HFFc6 (cell line): ENCODE measurements around the gene METTL1. TPM values are rescaled to one million over a fixed set of nuclear protein-coding genes. Genes with fewer than 3 reads are reported as not detected.
A peak's percentile ranks its signal among the peaks of the same experiment; 100 is the strongest.

Experiments
- DNase-seq: peaks from one replicate; pipeline ENCODE4 v3.0.0-alpha.2; 2018
- H3K27ac Mint-ChIP-seq: 2 replicates; pipeline ENCODE4 v1.8.0; 2020; ENCODE audit warnings: mild to moderate bottlenecking, mixed read lengths
- H3K27me3 Mint-ChIP-seq: 2 replicates; pipeline ENCODE4 v1.8.0; 2021; ENCODE audit warnings: mild to moderate bottlenecking, moderate library complexity, mixed read lengths; ENCODE audit not compliant: insufficient read depth
- H3K36me3 Mint-ChIP-seq: 2 replicates; pipeline ENCODE4 v1.8.0; 2021; ENCODE audit warnings: low read depth, mixed read lengths
- H3K4me1 Mint-ChIP-seq: 2 replicates; pipeline ENCODE4 v1.8.0; 2020; ENCODE audit warnings: low read depth, mixed read lengths
- H3K4me3 Mint-ChIP-seq: 2 replicates; pipeline ENCODE4 v1.8.0; 2020; ENCODE audit warnings: mild to moderate bottlenecking, moderate library complexity, mixed read lengths
- H3K9me3 Mint-ChIP-seq: 2 replicates; pipeline ENCODE4 v1.8.0; 2020; ENCODE audit warnings: mild to moderate bottlenecking, mixed read lengths
- total RNA-seq, 6 experiments: library from RNA; stranded (reverse); fragmentation: NEBNext Ultra II Directional; extraction: Animal tissue kit (Norgen Biotek cat#: 25700); gene quantifications; 2 replicates in 1 of 6; 3 replicates in 5 of 6; pipeline ENCODE4 v1.2.3, GENCODE V29; 2021
- TF ChIP-seq, protein P1 (sequence below): fragments of 200-600 bp; sonication (generic); IDR thresholded peaks from 2 replicates; pipeline ENCODE4 v1.5.0; 2021; ENCODE audit warnings: antibody characterized with exemption, mild to moderate bottlenecking

Gene METTL1
- total RNA-seq, 6 experiments from 2014 or later: 30.0 to 41.8 (median 36.0) TPM

- H3K4me3 Mint-ChIP-seq: peak within 1 kb of the TSS; percentile 98
- H3K27me3 Mint-ChIP-seq: peaks cover 26% of the 10 kb centered on the region
- H3K36me3 Mint-ChIP-seq: peaks cover 31% of the 10 kb centered on the region
- H3K4me1 Mint-ChIP-seq: peaks cover 37% of the 10 kb centered on the region
- DNase-seq: peak; percentile 100
- TF ChIP-seq, protein P1, sequence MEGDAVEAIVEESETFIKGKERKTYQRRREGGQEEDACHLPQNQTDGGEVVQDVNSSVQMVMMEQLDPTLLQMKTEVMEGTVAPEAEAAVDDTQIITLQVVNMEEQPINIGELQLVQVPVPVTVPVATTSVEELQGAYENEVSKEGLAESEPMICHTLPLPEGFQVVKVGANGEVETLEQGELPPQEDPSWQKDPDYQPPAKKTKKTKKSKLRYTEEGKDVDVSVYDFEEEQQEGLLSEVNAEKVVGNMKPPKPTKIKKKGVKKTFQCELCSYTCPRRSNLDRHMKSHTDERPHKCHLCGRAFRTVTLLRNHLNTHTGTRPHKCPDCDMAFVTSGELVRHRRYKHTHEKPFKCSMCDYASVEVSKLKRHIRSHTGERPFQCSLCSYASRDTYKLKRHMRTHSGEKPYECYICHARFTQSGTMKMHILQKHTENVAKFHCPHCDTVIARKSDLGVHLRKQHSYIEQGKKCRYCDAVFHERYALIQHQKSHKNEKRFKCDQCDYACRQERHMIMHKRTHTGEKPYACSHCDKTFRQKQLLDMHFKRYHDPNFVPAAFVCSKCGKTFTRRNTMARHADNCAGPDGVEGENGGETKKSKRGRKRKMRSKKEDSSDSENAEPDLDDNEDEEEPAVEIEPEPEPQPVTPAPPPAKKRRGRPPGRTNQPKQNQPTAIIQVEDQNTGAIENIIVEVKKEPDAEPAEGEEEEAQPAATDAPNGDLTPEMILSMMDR: no peak
- H3K27ac Mint-ChIP-seq: peak within 1 kb of the TSS; percentile 97
- no peaks in the 10 kb centered on the region for H3K9me3 Mint-ChIP-seq
Measured at GRCh38 chr12:57751788-57752667, 19.9 kb downstream of the METTL1 start, which contains the start of gene CDK4. TSS of gene CDK4 (minus strand) at chr12:57752310. CDS start at chr12:57751717, 593 bp downstream.

DNA sequence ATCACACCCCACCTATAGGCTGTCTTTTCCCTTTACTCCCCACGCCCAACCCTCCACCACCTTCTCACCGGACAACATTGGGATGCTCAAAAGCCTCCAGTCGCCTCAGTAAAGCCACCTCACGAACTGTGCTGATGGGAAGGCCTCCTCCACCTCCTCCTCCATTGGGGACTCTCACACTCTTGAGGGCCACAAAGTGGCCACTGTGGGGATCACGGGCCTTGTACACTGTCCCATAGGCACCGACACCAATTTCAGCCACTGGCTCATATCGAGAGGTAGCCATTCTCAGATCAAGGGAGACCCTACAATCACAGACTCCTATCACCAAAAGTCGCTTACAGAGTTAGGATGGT, 20.5 kb downstream of the METTL1 start:
- Mint-ChIP-seq H3K9me3 (no peaks in the 10 kb centered on the region), H3K4me1 (peaks cover 38% of the 10 kb centered on the region), H3K4me3 (peak overlapping the region; percentile 98), H3K36me3 (peaks cover 36% of the 10 kb centered on the region), H3K27me3 (peaks cover 19% of the 10 kb centered on the region), H3K27ac (peak overlapping the region; percentile 97)
- DNase-seq: no peak
- TF ChIP-seq, protein P1: no peak

DNA sequence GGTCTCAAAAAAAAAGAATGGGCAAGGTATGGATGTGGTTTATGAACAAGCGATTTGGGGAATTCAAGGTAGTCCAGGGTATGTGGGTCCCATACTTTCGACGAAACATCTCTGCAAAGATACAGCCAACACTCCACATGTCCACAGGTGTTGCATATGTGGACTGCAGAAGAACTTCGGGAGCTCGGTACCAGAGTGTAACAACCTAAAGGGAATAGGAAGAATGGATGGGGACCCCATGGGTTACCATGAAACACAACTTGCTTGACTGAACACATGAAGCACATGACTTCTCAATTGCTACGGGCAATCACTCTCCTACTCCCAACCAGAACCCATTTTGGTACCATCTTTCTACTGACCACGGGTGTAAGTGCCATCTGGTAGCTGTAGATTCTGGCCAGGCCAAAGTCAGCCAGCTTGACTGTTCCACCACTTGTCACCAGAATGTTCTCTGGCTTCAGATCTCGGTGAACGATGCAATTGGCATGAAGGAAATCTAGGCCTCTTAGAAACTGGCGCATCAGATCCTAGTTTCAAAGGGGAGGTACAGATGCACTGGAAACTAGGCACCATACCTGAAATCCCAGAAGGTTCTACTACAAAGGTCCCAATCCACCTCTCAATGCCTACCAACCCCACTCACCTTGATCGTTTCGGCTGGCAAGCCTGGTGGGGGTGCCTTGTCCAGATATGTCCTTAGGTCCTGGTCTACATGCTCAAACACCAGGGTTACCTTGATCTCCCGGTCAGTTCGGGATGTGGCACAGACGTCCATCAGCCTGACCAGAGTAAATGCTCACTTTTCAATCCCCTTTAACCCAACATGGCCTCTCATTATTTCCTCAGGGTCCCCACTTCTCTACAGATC, 21.1 kb downstream of the METTL1 start:
- TF ChIP-seq, protein P1: no peak
- peaks cover 44% of the 10 kb centered on the region for H3K4me1 Mint-ChIP-seq
- H3K9me3 Mint-ChIP-seq: no peaks in the 10 kb centered on the region
- DNase-seq: no peak
- H3K4me3 Mint-ChIP-seq: peak overlapping the region; percentile 98
- peak overlapping the region; percentile 97 for H3K27ac Mint-ChIP-seq
- H3K27me3 Mint-ChIP-seq: peaks cover 13% of the 10 kb centered on the region
- peaks cover 38% of the 10 kb centered on the region for H3K36me3 Mint-ChIP-seq

DNA sequence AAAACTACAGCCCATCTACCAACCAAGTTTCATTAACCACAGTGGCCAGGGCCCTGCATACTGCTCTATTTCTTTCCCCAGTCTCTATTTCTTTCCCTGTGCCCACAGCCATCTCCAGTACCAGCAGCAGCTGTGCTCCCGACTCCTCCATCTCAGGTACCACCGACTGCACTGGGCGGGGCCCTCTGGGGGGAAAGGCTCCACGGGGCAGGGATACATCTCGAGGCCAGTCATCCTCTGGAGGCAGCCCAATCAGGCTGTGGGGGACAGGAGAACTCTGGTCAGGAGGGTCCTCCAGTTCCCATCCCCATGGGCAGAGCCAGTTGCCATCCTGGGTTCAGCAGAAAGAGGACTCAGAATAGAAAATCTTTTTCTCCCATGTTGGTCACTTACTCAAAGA, 22.8 kb downstream of the METTL1 start:
- Mint-ChIP-seq H3K4me1 (peaks cover 52% of the 10 kb centered on the region), H3K27ac (no peak overlapping the region), H3K36me3 (peaks cover 42% of the 10 kb centered on the region), H3K4me3 (no peak overlapping the region), H3K9me3 (peaks cover 3% of the 10 kb centered on the region; the same call in 1 of the 2 replicates), H3K27me3 (peaks cover 8% of the 10 kb centered on the region)
- TF ChIP-seq, protein P1: no peak
- DNase-seq: no peak

GRCh38 chr12:57746025-57746424, 25.9 kb downstream of the METTL1 start:
- Mint-ChIP-seq H3K9me3 (peaks cover 3% of the 10 kb centered on the region; the same call in 1 of the 2 replicates), H3K4me1 (peaks cover 34% of the 10 kb centered on the region), H3K27ac (peak overlapping the region; percentile 99), H3K4me3 (peak overlapping the region; percentile 98), H3K27me3 (peaks cover 9% of the 10 kb centered on the region), H3K36me3 (peaks cover 35% of the 10 kb centered on the region)
- TF ChIP-seq, protein P1: no peak
- no peak for DNase-seq
